PC-9 (cell line): ENCODE data around the gene KCTD21.

ENCODE experiments used
- EZH2 ChIP-seq: fragments of 200-600 bp; sonication (generic); IDR thresholded peaks from 2 replicates; pipeline ENCODE4 v1.8.0; 2017; ENCODE audit warnings: antibody characterized with exemption, low read depth
- TF ChIP-seq, protein P1 (sequence below): fragments of 200-600 bp; sonication (generic); conservative IDR thresholded peaks from 2 replicates; pipeline ENCODE4 v1.6.1; 2017; ENCODE audit warnings: mixed run types, antibody characterized with exemption, mild to moderate bottlenecking, moderate library complexity

- TF ChIP-seq, protein P1, sequence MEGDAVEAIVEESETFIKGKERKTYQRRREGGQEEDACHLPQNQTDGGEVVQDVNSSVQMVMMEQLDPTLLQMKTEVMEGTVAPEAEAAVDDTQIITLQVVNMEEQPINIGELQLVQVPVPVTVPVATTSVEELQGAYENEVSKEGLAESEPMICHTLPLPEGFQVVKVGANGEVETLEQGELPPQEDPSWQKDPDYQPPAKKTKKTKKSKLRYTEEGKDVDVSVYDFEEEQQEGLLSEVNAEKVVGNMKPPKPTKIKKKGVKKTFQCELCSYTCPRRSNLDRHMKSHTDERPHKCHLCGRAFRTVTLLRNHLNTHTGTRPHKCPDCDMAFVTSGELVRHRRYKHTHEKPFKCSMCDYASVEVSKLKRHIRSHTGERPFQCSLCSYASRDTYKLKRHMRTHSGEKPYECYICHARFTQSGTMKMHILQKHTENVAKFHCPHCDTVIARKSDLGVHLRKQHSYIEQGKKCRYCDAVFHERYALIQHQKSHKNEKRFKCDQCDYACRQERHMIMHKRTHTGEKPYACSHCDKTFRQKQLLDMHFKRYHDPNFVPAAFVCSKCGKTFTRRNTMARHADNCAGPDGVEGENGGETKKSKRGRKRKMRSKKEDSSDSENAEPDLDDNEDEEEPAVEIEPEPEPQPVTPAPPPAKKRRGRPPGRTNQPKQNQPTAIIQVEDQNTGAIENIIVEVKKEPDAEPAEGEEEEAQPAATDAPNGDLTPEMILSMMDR = no peak
- no peak for TF ChIP-seq EZH2
These were observed 42.9 kb downstream of the KCTD21 start for GRCh38 chr11:78145511-78146025.
